Measurements from ENCODE around the gene MED16. TPM values are rescaled to one million over a fixed set of nuclear protein-coding genes. Genes with fewer than 3 reads are reported as not detected.

MED16 gene
- total RNA-seq, 6 donors from 2014 or later: 33.5 to 110 (median 62.1) TPM

DNA sequence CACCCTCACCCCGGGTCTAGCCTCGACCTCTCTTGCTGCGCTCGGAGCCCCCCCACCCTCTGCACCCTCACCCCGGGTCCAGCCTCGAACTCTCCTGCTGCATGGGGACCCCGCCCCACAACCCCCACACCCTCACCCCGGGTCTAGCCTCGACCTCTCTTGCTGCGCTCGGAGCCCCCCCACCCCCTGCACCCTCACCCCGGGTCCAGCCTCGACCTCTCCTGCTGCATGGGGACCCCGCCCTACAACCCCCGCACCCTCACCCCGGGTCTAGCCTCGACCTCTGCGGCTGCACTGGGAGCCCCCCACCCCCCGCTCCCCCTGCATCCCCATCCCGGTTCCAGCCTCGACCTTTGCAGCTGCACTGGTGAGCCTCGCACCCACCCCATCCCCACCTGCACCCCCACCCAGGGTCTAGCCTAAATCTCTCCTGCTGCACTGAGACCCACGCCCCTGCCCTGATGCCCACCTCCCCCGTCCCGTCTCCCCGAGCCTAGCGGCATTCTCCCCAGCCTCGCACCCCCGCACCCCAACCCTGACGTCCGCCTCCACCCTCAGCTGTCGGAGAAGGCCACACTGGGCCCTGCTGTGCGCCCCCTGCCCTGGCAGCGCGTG, 31.7 kb downstream of the MED16 start:
- H3K36me3 ChIP-seq: no peaks in the 10 kb centered on the region
- TF ChIP-seq POLR2AphosphoS5 (IDR thresholded peaks at IDR 0.05): no peak
- no peak for TF ChIP-seq POLR2A (IDR thresholded peaks at IDR 0.05)
- ATAC-seq (ENCODE audit: low FRiP score in 2 of 2): no peak
- 57 to 68% methylated on average over 10 to 32 of the region's 35 CpGs for WGBS, 2 donors
- DNase-seq: no peak
- peaks cover 0 to 2% (median 0%) of the 10 kb centered on the region in 4 donors for H3K27me3 ChIP-seq
- H3K27ac ChIP-seq: peak overlapping the region in 1 of 4 donors; percentile 83
- H3K9me3 ChIP-seq: no peaks in the 10 kb centered on the region
- H3K4me1 ChIP-seq: peaks cover 23 to 56% (median 39%) of the 10 kb centered on the region in 4 donors
- peak overlapping the region in 3 of 4 donors; percentile 39 to 57 (median 48) for H3K4me3 ChIP-seq

DNA sequence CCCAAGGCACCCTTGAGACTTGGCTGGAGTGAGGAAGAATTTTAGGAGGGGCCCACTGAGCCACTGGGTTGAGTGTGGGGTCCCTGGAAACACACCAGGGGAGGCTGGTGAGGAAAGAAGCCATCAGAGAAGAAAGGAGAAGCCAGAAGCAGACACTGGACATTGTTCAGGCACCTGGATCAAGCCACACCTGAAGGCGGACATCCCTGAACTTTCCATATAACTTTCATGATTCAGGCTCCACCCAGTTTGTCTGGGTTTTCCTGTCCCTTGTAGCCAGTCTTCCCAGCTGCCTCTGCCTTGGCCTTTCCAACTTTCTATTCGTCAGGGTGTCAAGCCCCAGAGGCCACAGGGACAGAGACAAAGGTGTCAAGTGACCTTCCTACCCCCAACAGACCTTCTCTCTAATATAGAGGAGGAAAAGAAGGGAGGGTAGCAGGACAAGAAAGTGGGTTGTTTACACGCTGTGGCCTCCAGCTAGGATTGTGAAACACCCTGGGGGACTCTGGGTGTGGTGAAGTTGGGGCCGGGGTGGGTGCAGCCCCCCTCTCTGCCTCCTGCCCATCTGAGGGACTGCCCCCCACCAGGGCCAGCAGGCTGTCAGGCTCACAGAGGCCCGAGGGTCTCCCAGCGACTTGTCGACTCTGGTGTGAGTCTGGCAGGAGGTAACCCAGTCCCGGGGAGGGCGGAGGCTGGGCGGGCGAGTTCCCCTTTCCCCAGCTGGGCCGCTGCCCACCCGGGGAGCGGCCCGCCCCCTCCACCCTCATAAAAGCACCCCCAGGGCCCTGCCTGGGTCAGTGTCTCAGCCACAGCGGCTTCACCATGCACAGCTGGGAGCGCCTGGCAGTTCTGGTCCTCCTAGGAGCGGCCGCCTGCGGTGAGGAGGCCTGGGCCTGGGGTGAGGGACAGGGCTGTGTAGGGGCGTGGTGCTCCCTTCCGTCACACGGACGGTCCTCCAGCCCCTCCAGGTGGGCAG, 33.8 kb downstream of the MED16 start, which contains the start of gene CFD:
TSS of gene CFD (plus strand) at position 797 of the 976 bp plus-strand sequence. CDS start at position 823, 26 bp downstream.
- H3K27ac ChIP-seq: peak within 1 kb of the TSS; percentile 58 to 87 (median 71)
- WGBS, 2 donors: 40 to 43% methylated on average over 8 to 15 of the region's 24 CpGs
- H3K36me3 ChIP-seq: no peaks in the 10 kb centered on the region
- TF ChIP-seq, protein P1, sequence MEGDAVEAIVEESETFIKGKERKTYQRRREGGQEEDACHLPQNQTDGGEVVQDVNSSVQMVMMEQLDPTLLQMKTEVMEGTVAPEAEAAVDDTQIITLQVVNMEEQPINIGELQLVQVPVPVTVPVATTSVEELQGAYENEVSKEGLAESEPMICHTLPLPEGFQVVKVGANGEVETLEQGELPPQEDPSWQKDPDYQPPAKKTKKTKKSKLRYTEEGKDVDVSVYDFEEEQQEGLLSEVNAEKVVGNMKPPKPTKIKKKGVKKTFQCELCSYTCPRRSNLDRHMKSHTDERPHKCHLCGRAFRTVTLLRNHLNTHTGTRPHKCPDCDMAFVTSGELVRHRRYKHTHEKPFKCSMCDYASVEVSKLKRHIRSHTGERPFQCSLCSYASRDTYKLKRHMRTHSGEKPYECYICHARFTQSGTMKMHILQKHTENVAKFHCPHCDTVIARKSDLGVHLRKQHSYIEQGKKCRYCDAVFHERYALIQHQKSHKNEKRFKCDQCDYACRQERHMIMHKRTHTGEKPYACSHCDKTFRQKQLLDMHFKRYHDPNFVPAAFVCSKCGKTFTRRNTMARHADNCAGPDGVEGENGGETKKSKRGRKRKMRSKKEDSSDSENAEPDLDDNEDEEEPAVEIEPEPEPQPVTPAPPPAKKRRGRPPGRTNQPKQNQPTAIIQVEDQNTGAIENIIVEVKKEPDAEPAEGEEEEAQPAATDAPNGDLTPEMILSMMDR (IDR thresholded peaks at IDR 0.05): no peak
- TF ChIP-seq EP300 (IDR thresholded peaks at IDR 0.05): no peak
- peak; percentile 58 to 68 for TF ChIP-seq POLR2AphosphoS5 (IDR thresholded peaks at IDR 0.05)
- peak in 1 of 4 donors; percentile 87 for TF ChIP-seq POLR2A (IDR thresholded peaks at IDR 0.05)
- no peaks in the 10 kb centered on the region for H3K9me3 ChIP-seq
- peak within 1 kb of the TSS; percentile 39 to 57 (median 46) for H3K4me3 ChIP-seq
- H3K27me3 ChIP-seq: peaks cover 0 to 2% (median 0%) of the 10 kb centered on the region in 4 donors
- peak in 1 of 2 donors; percentile 78 for ATAC-seq (ENCODE audit: low FRiP score in 2 of 2)
- DNase-seq: peak; percentile 69 to 92
- peaks cover 23 to 55% (median 39%) of the 10 kb centered on the region in 4 donors for H3K4me1 ChIP-seq

DNA sequence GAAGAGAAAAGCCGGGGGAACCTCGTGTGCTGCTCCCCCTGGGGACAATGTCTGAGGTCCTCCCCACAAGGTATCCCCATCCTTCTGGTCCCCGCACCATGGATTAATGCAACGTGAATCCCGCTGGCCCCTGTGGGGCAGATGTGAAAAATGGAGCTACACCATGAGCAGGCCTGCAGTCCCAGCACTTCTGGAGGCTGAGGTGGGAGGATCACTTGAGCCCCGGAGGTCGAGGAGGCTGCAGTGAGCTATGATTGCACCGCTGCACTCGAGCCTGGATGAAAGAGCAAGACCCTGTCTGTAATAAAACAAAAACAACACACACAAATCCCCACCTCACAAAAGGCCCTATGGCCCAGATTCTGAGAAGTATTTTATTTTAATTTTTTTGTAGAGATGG, 34.7 kb downstream of the MED16 start:
- peaks cover 21 to 47% (median 35%) of the 10 kb centered on the region in 4 donors for H3K4me1 ChIP-seq
- 81 to 83% methylated on average over 9 of the region's 9 CpGs for WGBS, 2 donors
- H3K27me3 ChIP-seq: peaks cover 0 to 3% (median under 1%) of the 10 kb centered on the region in 4 donors
- no peaks in the 10 kb centered on the region for H3K36me3 ChIP-seq
- no peak overlapping the region for H3K4me3 ChIP-seq
- no peak for TF ChIP-seq POLR2A (IDR thresholded peaks at IDR 0.05)
- no peak for TF ChIP-seq POLR2AphosphoS5 (IDR thresholded peaks at IDR 0.05)
- TF ChIP-seq, protein P1 (IDR thresholded peaks at IDR 0.05): no peak
- TF ChIP-seq EP300 (IDR thresholded peaks at IDR 0.05): no peak
- no peaks in the 10 kb centered on the region for H3K9me3 ChIP-seq
- DNase-seq (no peak), ATAC-seq (ENCODE audit: low FRiP score in 2 of 2) (no peak)
- H3K27ac ChIP-seq: peak overlapping the region in 1 of 4 donors; percentile 87

DNA sequence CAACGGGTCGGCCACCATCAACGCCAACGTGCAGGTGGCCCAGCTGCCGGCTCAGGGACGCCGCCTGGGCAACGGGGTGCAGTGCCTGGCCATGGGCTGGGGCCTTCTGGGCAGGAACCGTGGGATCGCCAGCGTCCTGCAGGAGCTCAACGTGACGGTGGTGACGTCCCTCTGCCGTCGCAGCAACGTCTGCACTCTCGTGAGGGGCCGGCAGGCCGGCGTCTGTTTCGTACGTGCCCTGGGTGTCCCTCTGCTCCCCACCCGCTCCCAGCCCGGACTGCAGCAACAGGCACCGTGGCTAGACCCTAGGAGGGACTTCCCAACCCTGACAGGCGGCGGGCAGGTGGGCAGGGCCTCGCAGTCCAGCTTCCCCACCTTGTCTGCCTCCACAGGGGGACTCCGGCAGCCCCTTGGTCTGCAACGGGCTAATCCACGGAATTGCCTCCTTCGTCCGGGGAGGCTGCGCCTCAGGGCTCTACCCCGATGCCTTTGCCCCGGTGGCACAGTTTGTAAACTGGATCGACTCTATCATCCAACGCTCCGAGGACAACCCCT, 37.3 kb downstream of the MED16 start:
- H3K27ac ChIP-seq: no peak overlapping the region
- no peak overlapping the region for H3K4me3 ChIP-seq
- no peak for TF ChIP-seq POLR2A (IDR thresholded peaks at IDR 0.05)
- TF ChIP-seq POLR2AphosphoS5 (IDR thresholded peaks at IDR 0.05): no peak
- TF ChIP-seq EP300 (IDR thresholded peaks at IDR 0.05): no peak
- TF ChIP-seq, protein P1 (IDR thresholded peaks at IDR 0.05): no peak
- WGBS, 2 donors: 80 to 81% methylated on average over 2 to 35 of the region's 40 CpGs
- H3K36me3 ChIP-seq: no peaks in the 10 kb centered on the region
- DNase-seq: peak in 1 of 2 donors; percentile 84
- no peaks in the 10 kb centered on the region for H3K9me3 ChIP-seq
- H3K27me3 ChIP-seq: peaks cover 0 to 15% (median 9%) of the 10 kb centered on the region in 4 donors
- no peak for ATAC-seq (ENCODE audit: low FRiP score in 2 of 2)
- H3K4me1 ChIP-seq: peaks cover 10 to 43% (median 23%) of the 10 kb centered on the region in 4 donors
